GM13976 (cell line): ENCODE measurements around the gene NMT1.

Source experiments
- DNase-seq: peaks from one replicate; pipeline ENCODE4 v3.0.0; 2012; ENCODE audit warnings: low spot score
- in situ Hi-C: fragments of 300-500 bp; cut with MboI; formaldehyde crosslinking; loops from one replicate; pipeline ENCODE4 v1.12.0; 2022; ENCODE audit warnings: low sequenced_read_pairs, mixed read lengths, inconsistent platforms; ENCODE audit not compliant: unreplicated experiment
- TF ChIP-seq, protein P1 (sequence below): IDR thresholded peaks from 2 replicates; pipeline ENCODE4 v1.5.1; 2012; ENCODE audit warnings: borderline replicate concordance, mild to moderate bottlenecking; ENCODE audit not compliant: insufficient read depth; ENCODE audit errors: extremely low read depth, missing control alignments, control extremely low read depth

NMT1 gene

GRCh38 chr17:45107293-45108010 lies 46.3 kb downstream of the NMT1 start:
- in situ Hi-C loops = loop anchor here (10.0 kb wide), 1 partner anchor 193 kb away; the partner anchor contains the start of gene GFAP
- TF ChIP-seq, protein P1, sequence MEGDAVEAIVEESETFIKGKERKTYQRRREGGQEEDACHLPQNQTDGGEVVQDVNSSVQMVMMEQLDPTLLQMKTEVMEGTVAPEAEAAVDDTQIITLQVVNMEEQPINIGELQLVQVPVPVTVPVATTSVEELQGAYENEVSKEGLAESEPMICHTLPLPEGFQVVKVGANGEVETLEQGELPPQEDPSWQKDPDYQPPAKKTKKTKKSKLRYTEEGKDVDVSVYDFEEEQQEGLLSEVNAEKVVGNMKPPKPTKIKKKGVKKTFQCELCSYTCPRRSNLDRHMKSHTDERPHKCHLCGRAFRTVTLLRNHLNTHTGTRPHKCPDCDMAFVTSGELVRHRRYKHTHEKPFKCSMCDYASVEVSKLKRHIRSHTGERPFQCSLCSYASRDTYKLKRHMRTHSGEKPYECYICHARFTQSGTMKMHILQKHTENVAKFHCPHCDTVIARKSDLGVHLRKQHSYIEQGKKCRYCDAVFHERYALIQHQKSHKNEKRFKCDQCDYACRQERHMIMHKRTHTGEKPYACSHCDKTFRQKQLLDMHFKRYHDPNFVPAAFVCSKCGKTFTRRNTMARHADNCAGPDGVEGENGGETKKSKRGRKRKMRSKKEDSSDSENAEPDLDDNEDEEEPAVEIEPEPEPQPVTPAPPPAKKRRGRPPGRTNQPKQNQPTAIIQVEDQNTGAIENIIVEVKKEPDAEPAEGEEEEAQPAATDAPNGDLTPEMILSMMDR = no peak

DNA sequence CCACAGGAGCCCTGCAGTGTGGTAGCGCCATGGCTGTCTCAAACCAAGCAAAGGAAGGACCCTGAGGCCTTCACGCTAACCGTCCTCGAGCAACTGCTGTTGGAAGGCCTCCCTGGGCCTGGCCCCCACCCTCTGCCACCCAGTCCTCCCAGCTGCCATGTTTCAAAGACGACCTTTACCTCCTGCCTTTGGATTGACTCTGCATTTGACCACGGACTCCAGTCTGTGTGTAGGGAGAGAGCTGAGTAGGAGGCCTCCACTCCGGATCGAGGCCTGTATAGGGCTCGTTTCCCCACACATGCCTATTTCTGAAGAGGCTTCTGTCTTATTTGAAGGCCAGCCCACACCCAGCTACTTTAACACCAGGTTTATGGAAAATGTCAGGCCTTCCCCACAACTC lies 46.9 kb downstream of the NMT1 start:
- in situ Hi-C loops = loop anchor here (10.0 kb wide), 1 partner anchor 193 kb away; the partner anchor contains the start of gene GFAP
- no peak for DNase-seq
- TF ChIP-seq, protein P1 = no peak

More at GRCh38 chr17:45107293-45108010, 46.3 kb downstream of the NMT1 start:
- DNase-seq = no peak

DNA sequence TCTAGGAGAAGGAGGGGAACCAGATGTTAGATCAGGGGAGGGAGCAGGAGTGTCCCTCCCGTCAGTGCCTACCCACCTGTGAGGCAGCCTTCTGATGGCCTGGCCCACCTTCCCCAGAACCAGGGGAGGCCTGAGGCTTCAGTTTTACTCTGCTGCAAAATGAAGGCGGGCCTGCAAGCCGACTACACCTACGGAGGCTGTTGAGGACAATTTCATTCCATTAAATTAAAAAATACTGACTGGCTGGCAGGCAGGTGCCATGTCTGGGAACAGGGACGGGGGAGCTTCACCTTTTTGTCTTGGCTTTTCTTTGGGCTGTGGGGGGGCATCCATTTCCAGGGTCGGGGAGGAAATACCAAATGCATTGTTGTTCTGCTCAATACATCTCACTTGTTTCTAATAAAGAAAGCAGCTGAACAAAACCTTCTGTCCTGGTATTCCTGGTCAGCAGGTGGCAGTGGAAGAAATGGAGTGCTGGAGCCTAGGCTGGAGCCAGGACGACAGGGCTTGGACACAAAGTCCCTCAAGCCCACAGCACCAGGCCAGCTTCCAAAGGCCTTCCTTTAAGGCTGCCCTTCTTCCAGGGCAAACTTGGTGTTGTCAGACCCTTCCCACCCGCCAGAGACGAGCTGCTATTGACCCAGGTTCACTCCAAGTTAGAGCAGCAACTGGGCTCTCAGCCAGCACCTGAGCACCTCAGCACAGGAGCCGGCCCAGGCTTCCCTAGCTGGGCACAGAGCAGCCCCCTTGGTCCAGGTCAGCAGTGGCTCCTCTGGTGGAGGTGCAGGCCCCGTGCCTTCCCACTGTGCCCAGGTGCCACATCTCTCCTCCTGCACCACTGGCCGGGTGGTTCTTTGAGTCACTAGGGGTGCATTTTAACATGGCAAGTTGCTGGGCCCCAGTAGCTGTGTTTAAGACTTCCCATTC lies 47.7 kb downstream of the NMT1 start:
- TF ChIP-seq, protein P1 = no peak
- no peak for DNase-seq
- in situ Hi-C loops = loop anchor here (10.0 kb wide), 1 partner anchor 194 kb away; the partner anchor contains the start of gene GFAP

- in situ Hi-C loops = no loop called here
- TF ChIP-seq, protein P1 = no peak
- no peak for DNase-seq
Observed at GRCh38 chr17:45110676-45111611, 49.8 kb downstream of the NMT1 start.

DNA sequence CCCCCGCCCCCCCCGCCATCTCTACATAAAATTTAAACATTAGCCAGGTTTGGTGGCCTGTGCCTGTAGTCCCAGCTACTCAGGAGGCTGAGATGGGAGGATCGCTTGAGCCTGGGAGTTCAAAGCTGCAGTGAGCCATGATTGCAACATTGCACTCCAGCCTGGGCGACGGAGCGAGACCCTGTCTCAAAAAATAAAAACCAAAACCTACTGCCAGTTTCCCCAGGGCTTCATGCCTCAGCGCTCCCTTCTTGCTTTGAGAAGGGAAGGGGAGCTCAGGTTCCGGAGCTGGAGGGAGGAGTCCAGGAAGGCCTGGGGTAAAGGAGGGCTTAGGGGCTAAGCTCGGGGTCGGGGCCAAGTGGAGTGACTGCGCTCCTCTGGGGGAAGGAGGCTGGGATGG lies 50.7 kb downstream of the NMT1 start:
- in situ Hi-C loops = no loop called here
- DNase-seq = no peak
- TF ChIP-seq, protein P1 = no peak
